Effector memory CD8-positive, alpha-beta T cell (primary cell): Measurements from ENCODE around the gene KLF11.
A peak's percentile ranks its signal among the peaks of the same experiment; 100 is the strongest.
"Not testable (repeated sequence)": the region's sequence is repeated elsewhere in the genome, so short reads cannot be mapped to it uniquely, and the experiment has no call there.

Experiments
- ATAC-seq: fragments of 150-1000 bp; cut with Tn5 transposase; replicated peaks from 2 replicates; pipeline ENCODE4 v1.10.0; 2021; ENCODE audit warnings: mild to moderate bottlenecking, moderate library complexity
- DNase-seq, 3 experiments: peaks; one replicate each; pipeline ENCODE4 v3.0.0; 2021
- H3K27ac Mint-ChIP-seq, 2 donors: one replicate each; pipeline ENCODE4 v1.8.0; 2022; ENCODE audit warnings: mild to moderate bottlenecking in 2 of 2, mixed read lengths in 2 of 2, moderate library complexity in 2 of 2
- H3K27me3 Mint-ChIP-seq, 2 donors: one replicate each; pipeline ENCODE4 v1.8.0; 2022; ENCODE audit warnings: mixed read lengths in 2 of 2
- H3K36me3 Mint-ChIP-seq: one replicate; pipeline ENCODE4 v1.8.0; 2022; ENCODE audit warnings: mild to moderate bottlenecking, moderate library complexity, mixed read lengths; ENCODE audit not compliant: insufficient read depth
- H3K4me1 Mint-ChIP-seq, 2 donors: one replicate each; pipeline ENCODE4 v1.8.0; 2022; ENCODE audit warnings: low read depth in 2 of 2, mixed read lengths in 2 of 2
- H3K4me3 Mint-ChIP-seq, 2 donors: one replicate each; pipeline ENCODE4 v1.8.0; 2022; ENCODE audit warnings: mild to moderate bottlenecking in 2 of 2, mixed read lengths in 2 of 2, moderate library complexity in 2 of 2
- H3K9me3 Mint-ChIP-seq, 2 donors: one replicate each; pipeline ENCODE4 v1.8.0; 2022; ENCODE audit warnings: mixed read lengths in 2 of 2

The KLF11 gene

GRCh38 chr2:10004836-10005235 lies 38.5 kb upstream of the KLF11 start:
- H3K4me1 Mint-ChIP-seq: no peaks in the 10 kb centered on the region
- H3K9me3 Mint-ChIP-seq: no peaks in the 10 kb centered on the region
- no peak overlapping the region for H3K4me3 Mint-ChIP-seq
- DNase-seq: no peak
- ATAC-seq: no peak
- no peaks in the 10 kb centered on the region for H3K36me3 Mint-ChIP-seq
- peaks cover 20 to 54% of the 10 kb centered on the region in 2 donors for H3K27me3 Mint-ChIP-seq
- H3K27ac Mint-ChIP-seq: no peak overlapping the region

GRCh38 chr2:10005461-10006235 lies 37.7 kb upstream of the KLF11 start:
- Mint-ChIP-seq H3K36me3 (no peaks in the 10 kb centered on the region), H3K4me1 (no peaks in the 10 kb centered on the region), H3K27me3 (peaks cover 20 to 54% of the 10 kb centered on the region in 2 donors), H3K9me3 (no peaks in the 10 kb centered on the region), H3K4me3 (no peak overlapping the region), H3K27ac (no peak overlapping the region)
- ATAC-seq (no peak), DNase-seq (no peak)

GRCh38 chr2:10006236-10007161 lies 36.9 kb upstream of the KLF11 start:
- no peaks in the 10 kb centered on the region for H3K36me3 Mint-ChIP-seq
- peaks cover 20 to 54% of the 10 kb centered on the region in 2 donors for H3K27me3 Mint-ChIP-seq
- no peaks in the 10 kb centered on the region for H3K9me3 Mint-ChIP-seq
- ATAC-seq (no peak), DNase-seq (no peak)
- no peaks in the 10 kb centered on the region for H3K4me1 Mint-ChIP-seq
- H3K4me3 Mint-ChIP-seq: no peak overlapping the region
- no peak overlapping the region for H3K27ac Mint-ChIP-seq

- Mint-ChIP-seq H3K4me3 (no peak overlapping the region), H3K4me1 (no peaks in the 10 kb centered on the region), H3K9me3 (no peaks in the 10 kb centered on the region), H3K36me3 (no peaks in the 10 kb centered on the region), H3K27ac (peak overlapping the region in 1 of 2 donors; percentile 29), H3K27me3 (peaks cover 20 to 54% of the 10 kb centered on the region in 2 donors)
- DNase-seq: no peak
- ATAC-seq: no peak
Observed at GRCh38 chr2:10007435-10007834, 35.9 kb upstream of the KLF11 start.

GRCh38 chr2:10007921-10008808 lies 35.2 kb upstream of the KLF11 start:
- no peak for DNase-seq
- ATAC-seq: no peak
- peak overlapping the region in 1 of 2 donors; percentile 29 for H3K27ac Mint-ChIP-seq
- H3K4me3 Mint-ChIP-seq: no peak overlapping the region
- no peaks in the 10 kb centered on the region for H3K9me3 Mint-ChIP-seq
- peaks cover 20 to 54% of the 10 kb centered on the region in 2 donors for H3K27me3 Mint-ChIP-seq
- H3K4me1 Mint-ChIP-seq: no peaks in the 10 kb centered on the region
- H3K36me3 Mint-ChIP-seq: no peaks in the 10 kb centered on the region

GRCh38 chr2:10008809-10009176 lies 34.6 kb upstream of the KLF11 start:
- Mint-ChIP-seq H3K4me3 (no peak overlapping the region), H3K4me1 (no peaks in the 10 kb centered on the region), H3K9me3 (no peaks in the 10 kb centered on the region), H3K27ac (no peak overlapping the region), H3K27me3 (peaks cover 20 to 52% of the 10 kb centered on the region in 2 donors), H3K36me3 (no peaks in the 10 kb centered on the region)
- DNase-seq: no peak
- ATAC-seq: no peak

- H3K9me3 Mint-ChIP-seq: no peaks in the 10 kb centered on the region
- ATAC-seq: no peak
- no peak overlapping the region for H3K4me3 Mint-ChIP-seq
- peaks cover 20 to 47% of the 10 kb centered on the region in 2 donors for H3K27me3 Mint-ChIP-seq
- DNase-seq: no peak
- no peaks in the 10 kb centered on the region for H3K4me1 Mint-ChIP-seq
- H3K27ac Mint-ChIP-seq: no peak overlapping the region
- no peaks in the 10 kb centered on the region for H3K36me3 Mint-ChIP-seq
Observed at GRCh38 chr2:10009271-10009810, 34.0 kb upstream of the KLF11 start.

- DNase-seq (no peak), ATAC-seq (no peak)
- H3K9me3 Mint-ChIP-seq: no peaks in the 10 kb centered on the region
- no peak overlapping the region for H3K4me3 Mint-ChIP-seq
- no peak overlapping the region for H3K27ac Mint-ChIP-seq
- no peaks in the 10 kb centered on the region for H3K4me1 Mint-ChIP-seq
- peaks cover 20 to 39% of the 10 kb centered on the region in 2 donors for H3K27me3 Mint-ChIP-seq
- H3K36me3 Mint-ChIP-seq: no peaks in the 10 kb centered on the region
Observed at GRCh38 chr2:10009811-10010781, 33.3 kb upstream of the KLF11 start.

- H3K36me3 Mint-ChIP-seq, H3K4me1 Mint-ChIP-seq, ATAC-seq, DNase-seq, H3K9me3 Mint-ChIP-seq, H3K27ac Mint-ChIP-seq, H3K4me3 Mint-ChIP-seq: not testable (repeated sequence)
- H3K27me3 Mint-ChIP-seq: peaks cover 20 to 32% of the 10 kb centered on the region in 2 donors
Observed at GRCh38 chr2:10010861-10011605, 32.3 kb upstream of the KLF11 start.

GRCh38 chr2:10011606-10012325 lies 31.6 kb upstream of the KLF11 start:
- H3K4me3 Mint-ChIP-seq, H3K27ac Mint-ChIP-seq, H3K9me3 Mint-ChIP-seq, DNase-seq, H3K4me1 Mint-ChIP-seq, H3K36me3 Mint-ChIP-seq, ATAC-seq: not testable (repeated sequence)
- H3K27me3 Mint-ChIP-seq: peaks cover 19 to 28% of the 10 kb centered on the region in 2 donors

- H3K9me3 Mint-ChIP-seq, H3K36me3 Mint-ChIP-seq, H3K4me3 Mint-ChIP-seq, H3K27ac Mint-ChIP-seq, DNase-seq, H3K4me1 Mint-ChIP-seq, ATAC-seq: not testable (repeated sequence)
- peaks cover 12 to 21% of the 10 kb centered on the region in 2 donors for H3K27me3 Mint-ChIP-seq
Observed at GRCh38 chr2:10012366-10012962, 30.9 kb upstream of the KLF11 start.
